GM21619 (cell line): ENCODE measurements around the gene MTR.

ENCODE experiments used
- ATAC-seq: cut with Tn5 transposase; IDR thresholded peaks from one replicate; pipeline ENCODE4 v1.9.1; 2021; ENCODE audit not compliant: unreplicated experiment

The MTR gene

GRCh38 chr1:236774926-236775325, 20.2 kb upstream of the MTR start:
- ATAC-seq = no peak

GRCh38 chr1:236779312-236779711, 15.8 kb upstream of the MTR start:
- no peak for ATAC-seq

GRCh38 chr1:236785477-236785876, 9.6 kb upstream of the MTR start:
- no peak for ATAC-seq

- ATAC-seq = no peak
Observed at GRCh38 chr1:236786453-236786852, 8.6 kb upstream of the MTR start.

GRCh38 chr1:236794585-236795034, 482 bp upstream of the MTR start:
- no peak for ATAC-seq

GRCh38 chr1:236795757-236796667, 920 bp downstream of the MTR start:
- peak; percentile 28 for ATAC-seq

- no peak for ATAC-seq
Observed at GRCh38 chr1:236799001-236799400, 3.9 kb downstream of the MTR start.

GRCh38 chr1:236800002-236800620, 5.0 kb downstream of the MTR start:
- no peak for ATAC-seq

- no peak for ATAC-seq
Observed at GRCh38 chr1:236800623-236801022, 5.5 kb downstream of the MTR start.

- ATAC-seq = no peak
Observed at GRCh38 chr1:236802264-236802663, 7.2 kb downstream of the MTR start.

- ATAC-seq = no peak
Observed at GRCh38 chr1:236806634-236807033, 11.5 kb downstream of the MTR start.

- ATAC-seq = no peak
Observed at GRCh38 chr1:236808005-236808404, 12.9 kb downstream of the MTR start.

- no peak for ATAC-seq
Observed at GRCh38 chr1:236808564-236809130, 13.6 kb downstream of the MTR start.

GRCh38 chr1:236809148-236809547, 14.1 kb downstream of the MTR start:
- no peak for ATAC-seq

- no peak for ATAC-seq
Observed at GRCh38 chr1:236810018-236810417, 14.9 kb downstream of the MTR start.

GRCh38 chr1:236812334-236813030, 17.4 kb downstream of the MTR start:
- no peak for ATAC-seq

- ATAC-seq = no peak
Observed at GRCh38 chr1:236815941-236816340, 20.8 kb downstream of the MTR start.

GRCh38 chr1:236819856-236820255, 24.8 kb downstream of the MTR start:
- ATAC-seq = no peak

- ATAC-seq = no peak
Observed at GRCh38 chr1:236821091-236821627, 26.1 kb downstream of the MTR start.

- ATAC-seq = no peak
Observed at GRCh38 chr1:236823559-236823958, 28.5 kb downstream of the MTR start.

- ATAC-seq = no peak
Observed at GRCh38 chr1:236829085-236829484, 34.0 kb downstream of the MTR start.
